IMR-90 (cell line): Measurements from ENCODE around the gene ATRAID.
"Not testable (repeated sequence)": the region's sequence is repeated elsewhere in the genome, so short reads cannot be mapped to it uniquely, and the experiment has no call there.

Source experiments
- CEBPB ChIP-seq: IDR thresholded peaks from 2 replicates; pipeline ENCODE4 v1.6.1; 2012; ENCODE audit warnings: low read depth, low read length, improper control_type of control experiment
- MAZ ChIP-seq: IDR thresholded peaks from 2 replicates; pipeline ENCODE4 v1.6.1; 2012; ENCODE audit warnings: low read depth, mild to moderate bottlenecking, low read length, improper control_type of control experiment, moderate library complexity, borderline replicate concordance
- RAD21 ChIP-seq: IDR thresholded peaks from 2 replicates; pipeline ENCODE4 v1.6.1; 2012; ENCODE audit warnings: low read length, improper control_type of control experiment
- RFX5 ChIP-seq: IDR thresholded peaks from 2 replicates; pipeline ENCODE4 v1.8.0; 2012; ENCODE audit warnings: low read depth, mild to moderate bottlenecking, low read length, moderate library complexity
- TF ChIP-seq, protein P1 (sequence below): conservative IDR thresholded peaks from 2 replicates; pipeline ENCODE4 v1.5.1; 2012; ENCODE audit warnings: mild to moderate bottlenecking, low read depth, low read length, improper control_type of control experiment
- TF ChIP-seq, protein P2 (sequence below): fragments of 150-350 bp; IDR thresholded peaks from 2 replicates; pipeline ENCODE4 v1.6.1; 2017; ENCODE audit warnings: mild to moderate bottlenecking, antibody characterized with exemption, low read length, low read depth
- TF ChIP-seq, protein P3 (sequence below): fragments of 150-350 bp; IDR thresholded peaks from 2 replicates; pipeline ENCODE4 v1.6.1; 2016; ENCODE audit warnings: low read depth, mild to moderate bottlenecking, low read length, moderate library complexity, borderline replicate concordance

DNA sequence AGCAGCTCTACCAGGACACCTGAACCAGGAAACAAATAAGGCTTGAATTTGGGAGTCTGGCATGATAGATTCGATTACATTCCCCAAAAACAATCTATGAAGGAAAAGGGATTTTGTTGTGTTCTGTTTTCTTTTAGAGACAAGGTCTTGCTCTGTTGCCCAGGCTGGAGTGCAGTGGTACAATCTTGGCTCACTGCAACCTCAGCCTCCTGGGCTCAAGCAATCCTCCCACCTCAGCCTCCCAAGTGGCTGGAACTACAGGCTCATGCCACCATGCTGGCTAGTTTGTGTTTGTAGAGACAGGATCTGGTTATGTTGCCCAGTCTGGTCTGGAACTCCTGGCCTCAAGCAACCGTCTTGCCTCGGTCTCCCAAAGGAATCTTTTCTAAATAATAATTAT lies 13.8 kb upstream of the ATRAID start:
- TF ChIP-seq, protein P1, sequence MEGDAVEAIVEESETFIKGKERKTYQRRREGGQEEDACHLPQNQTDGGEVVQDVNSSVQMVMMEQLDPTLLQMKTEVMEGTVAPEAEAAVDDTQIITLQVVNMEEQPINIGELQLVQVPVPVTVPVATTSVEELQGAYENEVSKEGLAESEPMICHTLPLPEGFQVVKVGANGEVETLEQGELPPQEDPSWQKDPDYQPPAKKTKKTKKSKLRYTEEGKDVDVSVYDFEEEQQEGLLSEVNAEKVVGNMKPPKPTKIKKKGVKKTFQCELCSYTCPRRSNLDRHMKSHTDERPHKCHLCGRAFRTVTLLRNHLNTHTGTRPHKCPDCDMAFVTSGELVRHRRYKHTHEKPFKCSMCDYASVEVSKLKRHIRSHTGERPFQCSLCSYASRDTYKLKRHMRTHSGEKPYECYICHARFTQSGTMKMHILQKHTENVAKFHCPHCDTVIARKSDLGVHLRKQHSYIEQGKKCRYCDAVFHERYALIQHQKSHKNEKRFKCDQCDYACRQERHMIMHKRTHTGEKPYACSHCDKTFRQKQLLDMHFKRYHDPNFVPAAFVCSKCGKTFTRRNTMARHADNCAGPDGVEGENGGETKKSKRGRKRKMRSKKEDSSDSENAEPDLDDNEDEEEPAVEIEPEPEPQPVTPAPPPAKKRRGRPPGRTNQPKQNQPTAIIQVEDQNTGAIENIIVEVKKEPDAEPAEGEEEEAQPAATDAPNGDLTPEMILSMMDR = not testable (repeated sequence)
- TF ChIP-seq RFX5, RAD21, CEBPB, MAZ: not testable (repeated sequence)
- TF ChIP-seq, protein P2, sequence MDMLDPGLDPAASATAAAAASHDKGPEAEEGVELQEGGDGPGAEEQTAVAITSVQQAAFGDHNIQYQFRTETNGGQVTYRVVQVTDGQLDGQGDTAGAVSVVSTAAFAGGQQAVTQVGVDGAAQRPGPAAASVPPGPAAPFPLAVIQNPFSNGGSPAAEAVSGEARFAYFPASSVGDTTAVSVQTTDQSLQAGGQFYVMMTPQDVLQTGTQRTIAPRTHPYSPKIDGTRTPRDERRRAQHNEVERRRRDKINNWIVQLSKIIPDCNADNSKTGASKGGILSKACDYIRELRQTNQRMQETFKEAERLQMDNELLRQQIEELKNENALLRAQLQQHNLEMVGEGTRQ = not testable (repeated sequence)
- TF ChIP-seq, protein P3, sequence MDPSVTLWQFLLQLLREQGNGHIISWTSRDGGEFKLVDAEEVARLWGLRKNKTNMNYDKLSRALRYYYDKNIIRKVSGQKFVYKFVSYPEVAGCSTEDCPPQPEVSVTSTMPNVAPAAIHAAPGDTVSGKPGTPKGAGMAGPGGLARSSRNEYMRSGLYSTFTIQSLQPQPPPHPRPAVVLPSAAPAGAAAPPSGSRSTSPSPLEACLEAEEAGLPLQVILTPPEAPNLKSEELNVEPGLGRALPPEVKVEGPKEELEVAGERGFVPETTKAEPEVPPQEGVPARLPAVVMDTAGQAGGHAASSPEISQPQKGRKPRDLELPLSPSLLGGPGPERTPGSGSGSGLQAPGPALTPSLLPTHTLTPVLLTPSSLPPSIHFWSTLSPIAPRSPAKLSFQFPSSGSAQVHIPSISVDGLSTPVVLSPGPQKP = not testable (repeated sequence)
